ENCODE data around the gene CTNNA2.

DNA sequence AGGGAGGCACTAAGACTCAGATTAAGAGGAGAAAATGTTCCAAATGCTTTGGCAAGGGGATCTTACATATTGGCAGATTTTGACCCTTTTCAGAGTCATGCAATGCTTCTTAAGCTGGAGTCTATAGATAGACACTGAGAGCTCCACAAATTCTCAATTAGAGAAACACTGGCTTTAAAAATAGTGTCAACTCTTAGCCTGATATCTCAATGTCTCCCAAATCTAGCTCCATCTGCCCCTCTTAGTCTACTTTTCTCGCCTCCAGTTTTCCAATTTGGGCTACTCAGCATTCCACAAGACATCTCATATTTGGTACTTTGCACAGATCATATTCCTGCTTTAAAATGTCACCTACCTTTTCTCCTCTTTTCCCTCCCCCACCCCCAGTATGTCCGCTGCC, 559.1 kb downstream of the CTNNA2 start:
- TF ChIP-seq, protein P1, sequence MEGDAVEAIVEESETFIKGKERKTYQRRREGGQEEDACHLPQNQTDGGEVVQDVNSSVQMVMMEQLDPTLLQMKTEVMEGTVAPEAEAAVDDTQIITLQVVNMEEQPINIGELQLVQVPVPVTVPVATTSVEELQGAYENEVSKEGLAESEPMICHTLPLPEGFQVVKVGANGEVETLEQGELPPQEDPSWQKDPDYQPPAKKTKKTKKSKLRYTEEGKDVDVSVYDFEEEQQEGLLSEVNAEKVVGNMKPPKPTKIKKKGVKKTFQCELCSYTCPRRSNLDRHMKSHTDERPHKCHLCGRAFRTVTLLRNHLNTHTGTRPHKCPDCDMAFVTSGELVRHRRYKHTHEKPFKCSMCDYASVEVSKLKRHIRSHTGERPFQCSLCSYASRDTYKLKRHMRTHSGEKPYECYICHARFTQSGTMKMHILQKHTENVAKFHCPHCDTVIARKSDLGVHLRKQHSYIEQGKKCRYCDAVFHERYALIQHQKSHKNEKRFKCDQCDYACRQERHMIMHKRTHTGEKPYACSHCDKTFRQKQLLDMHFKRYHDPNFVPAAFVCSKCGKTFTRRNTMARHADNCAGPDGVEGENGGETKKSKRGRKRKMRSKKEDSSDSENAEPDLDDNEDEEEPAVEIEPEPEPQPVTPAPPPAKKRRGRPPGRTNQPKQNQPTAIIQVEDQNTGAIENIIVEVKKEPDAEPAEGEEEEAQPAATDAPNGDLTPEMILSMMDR (IDR thresholded peaks at IDR 0.05; ENCODE audit: borderline replicate concordance, extremely low read depth, low read length, poor library complexity, severe bottlenecking) = no peak
- no peak for TF ChIP-seq EZH2 (IDR thresholded peaks at IDR 0.05; ENCODE audit: borderline replicate concordance, low read depth, low read length, severe bottlenecking)
